Suprapubic skin (tissue), 3 donors: ENCODE results near the gene MLST8.

Source experiments
- POLR2A ChIP-seq, 2 donors: fragments of 450-650 bp; IDR thresholded peaks; one replicate each; pipeline ENCODE4 v1.6.1; 2017; ENCODE audit warnings: antibody characterized with exemption in 2 of 2, mild to moderate bottlenecking in 2 of 2, moderate library complexity in 2 of 2
- TF ChIP-seq, protein P1 (sequence below), 2 donors: fragments of 200-600 bp in 1 of 2; fragments of 450-650 bp in 1 of 2; sonication (generic) in 1 of 2; IDR thresholded peaks; one replicate each; pipeline ENCODE4 v1.5.1; 2016 to 2019; ENCODE audit warnings: antibody characterized with exemption in 2 of 2, mild to moderate bottlenecking in 1 of 2, moderate library complexity in 1 of 2

DNA sequence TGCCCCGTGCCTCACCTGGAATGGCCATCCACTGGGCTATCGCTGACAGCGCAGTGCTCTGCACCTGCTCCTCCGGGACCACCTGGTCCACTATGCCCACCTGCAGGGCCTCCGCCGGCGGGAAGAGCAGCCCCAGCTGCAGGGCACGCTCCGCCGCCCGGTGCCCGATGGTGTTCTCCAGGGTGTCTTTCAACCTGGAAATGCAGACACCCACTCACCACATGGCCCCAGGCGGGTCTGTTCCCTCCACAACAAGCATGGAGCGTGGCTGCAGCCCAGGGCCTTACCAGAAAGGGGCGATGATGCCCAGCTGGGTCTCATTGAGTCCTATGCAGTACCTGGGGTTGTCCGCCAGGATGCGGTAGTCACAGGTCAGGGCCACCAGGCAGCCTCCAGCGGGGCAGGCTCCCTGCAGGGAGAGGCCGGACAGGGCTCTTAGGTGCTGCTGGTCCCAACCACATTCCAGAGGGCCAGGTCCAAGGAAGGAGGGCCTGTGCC, 37.8 kb downstream of the MLST8 start:
- TF ChIP-seq POLR2A (IDR thresholded peaks at IDR 0.05), result no peak
- TF ChIP-seq, protein P1, sequence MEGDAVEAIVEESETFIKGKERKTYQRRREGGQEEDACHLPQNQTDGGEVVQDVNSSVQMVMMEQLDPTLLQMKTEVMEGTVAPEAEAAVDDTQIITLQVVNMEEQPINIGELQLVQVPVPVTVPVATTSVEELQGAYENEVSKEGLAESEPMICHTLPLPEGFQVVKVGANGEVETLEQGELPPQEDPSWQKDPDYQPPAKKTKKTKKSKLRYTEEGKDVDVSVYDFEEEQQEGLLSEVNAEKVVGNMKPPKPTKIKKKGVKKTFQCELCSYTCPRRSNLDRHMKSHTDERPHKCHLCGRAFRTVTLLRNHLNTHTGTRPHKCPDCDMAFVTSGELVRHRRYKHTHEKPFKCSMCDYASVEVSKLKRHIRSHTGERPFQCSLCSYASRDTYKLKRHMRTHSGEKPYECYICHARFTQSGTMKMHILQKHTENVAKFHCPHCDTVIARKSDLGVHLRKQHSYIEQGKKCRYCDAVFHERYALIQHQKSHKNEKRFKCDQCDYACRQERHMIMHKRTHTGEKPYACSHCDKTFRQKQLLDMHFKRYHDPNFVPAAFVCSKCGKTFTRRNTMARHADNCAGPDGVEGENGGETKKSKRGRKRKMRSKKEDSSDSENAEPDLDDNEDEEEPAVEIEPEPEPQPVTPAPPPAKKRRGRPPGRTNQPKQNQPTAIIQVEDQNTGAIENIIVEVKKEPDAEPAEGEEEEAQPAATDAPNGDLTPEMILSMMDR (IDR thresholded peaks at IDR 0.05), result no peak
